Measurements from ENCODE around the gene CDH12. TPM values are rescaled to one million over a fixed set of nuclear protein-coding genes. Genes with fewer than 3 reads are reported as not detected.
"Not testable (repeated sequence)": the region's sequence is repeated elsewhere in the genome, so short reads cannot be mapped to it uniquely, and the experiment has no call there.

CDH12 gene
- polyA plus RNA-seq, 3 donors, result 6.0 to 6.2 (median 6.1) TPM

- DNase-seq, result no peak
Measured at GRCh38 chr5:22776285-22776684, 76.9 kb downstream of the CDH12 start.

DNA sequence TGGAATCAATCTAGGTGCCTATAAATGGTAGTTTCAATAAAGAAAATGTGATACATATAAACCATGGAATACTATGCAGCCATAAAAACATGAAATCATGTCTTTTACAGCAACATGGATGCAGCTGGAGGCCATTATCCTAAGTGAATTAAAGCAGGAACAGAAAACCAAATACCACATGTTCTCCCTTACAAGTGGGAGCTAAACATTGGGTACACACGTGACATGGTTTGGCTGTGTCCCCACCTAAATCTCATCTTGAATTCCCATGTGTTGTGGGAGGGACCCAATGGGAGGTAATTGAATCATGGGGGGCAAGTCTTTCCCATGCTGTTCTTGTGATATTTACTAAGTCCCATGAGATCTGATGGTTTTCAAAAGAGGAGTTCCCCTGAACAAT, 78.9 kb downstream of the CDH12 start:
- not testable (repeated sequence) for DNase-seq

DNA sequence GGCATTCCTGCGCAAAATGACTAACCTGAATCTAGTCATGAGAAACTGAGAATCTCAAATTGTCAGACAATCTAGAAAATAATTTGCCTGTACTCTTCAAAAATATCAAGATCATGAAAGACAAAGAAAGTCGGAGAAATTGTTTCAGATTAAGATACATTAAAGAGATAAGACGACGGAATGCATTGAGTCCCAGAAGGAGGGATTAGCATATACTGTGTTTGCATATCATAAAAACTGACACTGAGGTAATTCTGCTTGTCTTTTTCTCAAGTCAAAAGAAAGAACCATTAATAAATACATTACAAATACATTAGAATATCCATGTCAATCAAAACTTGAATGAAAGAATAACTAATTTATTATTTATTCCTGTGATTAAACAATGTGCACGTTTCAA, 88.4 kb downstream of the CDH12 start:
- DNase-seq, result no peak

DNA sequence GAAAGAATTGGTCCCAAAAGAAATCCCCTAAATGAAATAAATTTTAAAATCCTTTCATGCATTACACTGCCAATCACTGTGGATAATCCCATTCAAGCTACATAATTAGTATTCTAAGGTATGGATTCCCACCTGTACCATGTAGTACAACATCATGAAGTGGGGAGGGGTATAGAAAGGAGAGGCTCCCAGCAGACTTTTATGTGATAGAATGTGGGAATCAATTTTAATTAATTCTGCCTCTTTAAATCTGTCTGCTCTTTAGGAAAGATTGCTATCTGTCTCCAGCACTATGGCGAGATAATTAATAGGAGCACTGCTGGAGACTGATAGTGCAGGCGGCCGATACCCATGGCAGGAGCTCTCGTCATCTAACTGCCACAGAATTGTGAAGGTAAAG, 95.4 kb downstream of the CDH12 start:
- DNase-seq, result no peak

GRCh38 chr5:22754155-22754554, 99.0 kb downstream of the CDH12 start:
- DNase-seq, result no peak

- no peak for DNase-seq
Measured at GRCh38 chr5:22751536-22751935, 101.6 kb downstream of the CDH12 start.

DNA sequence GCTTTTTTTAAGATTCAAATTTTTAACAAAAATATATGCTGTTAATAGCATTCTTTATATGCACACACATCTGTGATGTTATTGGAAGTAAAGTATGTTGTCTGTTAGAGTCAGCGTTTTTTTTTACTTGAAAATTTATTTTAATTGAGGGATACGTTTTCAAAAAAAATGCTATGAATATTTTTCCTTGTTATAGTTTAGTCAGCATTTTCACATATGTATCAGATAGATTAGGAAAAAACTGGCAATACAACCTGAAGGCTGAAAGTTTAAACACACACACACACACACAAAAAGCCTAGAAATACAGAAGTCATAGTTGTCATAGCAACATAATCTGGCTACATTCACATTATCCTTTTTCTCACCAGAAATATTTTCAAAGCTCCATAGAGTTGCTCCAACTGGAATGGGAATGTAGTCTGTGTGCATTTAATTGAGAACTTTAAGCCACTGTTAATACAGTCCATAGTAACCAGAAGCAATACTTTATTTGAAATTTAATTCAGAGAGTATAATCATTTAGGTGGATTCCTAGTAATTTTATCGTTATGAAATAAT, 116.6 kb downstream of the CDH12 start:
- no peak for DNase-seq

DNA sequence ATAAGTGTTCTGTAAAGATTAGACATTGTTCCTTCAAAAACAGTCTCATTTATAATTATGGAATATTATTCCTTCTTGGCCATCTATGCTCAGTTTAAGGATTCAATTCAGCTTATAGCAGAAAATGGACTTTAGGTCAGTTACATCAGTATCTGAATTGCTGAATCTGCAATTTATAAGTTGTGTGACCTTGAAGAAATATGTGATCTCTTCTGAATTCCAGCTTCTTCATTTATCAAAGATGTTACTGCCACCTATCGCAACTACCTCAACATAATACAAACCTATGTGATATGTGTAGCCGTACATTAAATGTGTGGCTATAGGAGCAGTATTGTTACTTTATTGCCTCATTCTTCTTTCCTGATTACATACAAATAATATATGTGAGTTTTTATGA, 118.2 kb downstream of the CDH12 start:
- no peak for DNase-seq

DNA sequence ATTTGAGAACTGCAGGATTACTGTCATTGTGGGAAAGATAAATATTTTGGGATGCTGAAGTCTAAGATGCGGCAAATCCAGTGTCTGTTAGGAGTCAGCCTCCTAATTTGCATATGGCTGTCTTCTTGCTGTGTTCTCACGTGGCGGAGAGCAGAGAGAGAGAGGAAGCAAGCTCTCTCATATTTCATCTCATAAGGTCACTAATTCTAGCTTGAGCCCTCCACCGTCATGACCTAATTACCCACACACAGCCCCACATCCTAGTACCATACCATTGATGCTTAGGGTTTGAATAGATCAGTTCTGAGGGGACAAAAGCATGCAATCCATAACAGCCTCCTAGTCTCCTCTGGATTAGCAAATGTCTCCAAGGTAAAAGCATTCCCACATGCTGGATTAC, 124.5 kb downstream of the CDH12 start:
- no peak for DNase-seq

DNA sequence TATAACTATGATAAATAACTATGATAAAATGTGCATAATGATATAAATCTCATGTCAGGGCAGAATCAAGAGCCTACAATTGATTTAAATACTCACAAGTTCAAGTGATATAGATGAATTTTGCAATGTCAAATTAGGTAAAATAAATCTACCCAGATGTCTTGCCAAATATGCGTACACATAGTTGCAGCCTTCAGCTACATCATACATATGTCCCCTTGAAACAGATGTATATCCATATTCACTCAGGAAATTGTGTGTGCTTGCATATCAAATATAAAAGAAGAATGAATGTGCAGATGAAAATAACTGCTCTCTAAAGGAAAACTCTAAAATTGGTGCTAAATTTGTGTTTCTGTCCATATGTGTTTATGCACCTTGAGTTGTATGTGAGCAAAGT, 130.7 kb downstream of the CDH12 start:
- DNase-seq, result no peak

DNA sequence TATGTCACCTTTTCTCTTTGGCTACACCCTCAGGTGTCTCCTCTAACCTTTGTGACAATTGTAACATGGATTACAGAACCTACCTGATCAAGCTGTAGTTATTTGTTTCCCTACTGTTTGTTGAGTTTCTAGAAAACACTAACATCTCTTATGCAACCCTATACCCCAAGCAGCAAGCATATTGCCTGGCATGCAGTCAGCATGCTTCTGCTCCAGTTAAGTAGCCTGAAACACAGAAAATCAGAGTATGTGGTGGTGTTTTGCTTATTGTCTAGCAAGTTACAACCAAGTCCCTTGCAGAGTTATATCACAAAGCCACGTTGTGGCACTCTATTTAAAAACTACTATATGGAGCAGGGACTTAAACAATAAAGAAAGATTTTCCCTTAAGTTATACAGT, 131.1 kb downstream of the CDH12 start:
- no peak for DNase-seq

DNA sequence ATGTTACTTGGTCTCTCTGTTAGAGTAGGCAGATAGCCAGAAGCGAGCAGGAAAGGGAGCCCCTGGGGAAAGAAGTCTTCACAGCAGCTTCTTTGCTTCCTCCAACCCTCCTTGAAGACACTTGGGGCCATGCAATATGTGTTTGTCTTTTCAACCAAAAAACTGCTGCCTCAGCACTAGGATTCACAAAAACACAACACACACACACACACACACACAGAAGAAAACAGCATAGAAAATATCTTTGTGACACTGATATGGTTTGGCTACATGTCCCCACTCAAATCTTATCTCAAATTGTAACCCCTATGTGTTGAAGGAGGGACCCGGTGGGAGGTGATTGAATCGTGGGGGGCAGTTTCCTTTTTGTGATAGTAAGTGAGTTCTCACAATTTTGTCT, 133.3 kb downstream of the CDH12 start:
- no peak for DNase-seq

- no peak for DNase-seq
Measured at GRCh38 chr5:22710660-22711059, 142.5 kb downstream of the CDH12 start.

- no peak for DNase-seq
Measured at GRCh38 chr5:22709743-22710142, 143.4 kb downstream of the CDH12 start.

GRCh38 chr5:22708770-22709328, 144.3 kb downstream of the CDH12 start:
- DNase-seq, result no peak

GRCh38 chr5:22706901-22707300, 146.2 kb downstream of the CDH12 start:
- DNase-seq, result no peak

DNA sequence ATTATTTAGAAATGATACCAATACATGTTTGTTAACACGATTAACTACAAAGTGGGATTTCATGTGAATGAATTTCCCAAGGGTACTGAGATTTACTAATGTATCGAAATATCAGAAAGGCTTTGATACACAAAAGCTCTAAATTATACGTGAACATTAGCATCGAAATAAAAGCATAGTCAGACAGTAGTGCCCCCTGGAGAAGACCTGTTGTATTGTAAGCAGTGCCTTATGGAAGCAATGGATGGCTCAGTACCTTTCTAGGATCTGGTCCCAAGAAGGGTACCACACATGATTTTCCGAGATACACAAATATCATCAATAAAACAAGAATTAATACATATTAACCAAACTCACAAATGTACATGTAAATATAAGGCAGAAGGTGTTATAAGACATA, 153.8 kb downstream of the CDH12 start:
- no peak for DNase-seq

GRCh38 chr5:22693121-22693520, 160.0 kb downstream of the CDH12 start:
- no peak for DNase-seq

- DNase-seq, result no peak
Measured at GRCh38 chr5:22683050-22683449, 170.1 kb downstream of the CDH12 start.

GRCh38 chr5:22678886-22679285, 174.3 kb downstream of the CDH12 start:
- DNase-seq, result no peak

- DNase-seq, result no peak
Measured at GRCh38 chr5:22673131-22673530, 180.0 kb downstream of the CDH12 start.

DNA sequence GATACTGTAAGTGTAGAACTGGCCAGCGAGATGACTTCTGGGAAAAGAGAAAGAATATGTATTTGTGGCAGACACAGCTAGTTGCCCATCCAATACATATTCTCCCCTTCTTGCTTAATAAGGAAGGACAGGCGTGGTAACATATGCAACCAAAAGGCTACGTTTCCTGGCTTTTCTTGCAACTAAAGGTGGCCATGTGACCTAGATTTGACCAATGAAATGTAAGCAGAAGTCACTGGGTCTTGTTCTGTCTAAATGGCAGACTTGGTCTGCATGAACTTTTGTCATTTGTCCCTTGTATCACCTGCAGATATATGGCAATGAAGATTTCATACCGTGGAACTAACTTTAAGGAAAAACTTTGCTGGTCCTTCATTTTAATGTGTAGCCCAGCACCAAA, 183.8 kb downstream of the CDH12 start:
- DNase-seq, result no peak

- no peak for DNase-seq
Measured at GRCh38 chr5:22665801-22666200, 187.3 kb downstream of the CDH12 start.

DNA sequence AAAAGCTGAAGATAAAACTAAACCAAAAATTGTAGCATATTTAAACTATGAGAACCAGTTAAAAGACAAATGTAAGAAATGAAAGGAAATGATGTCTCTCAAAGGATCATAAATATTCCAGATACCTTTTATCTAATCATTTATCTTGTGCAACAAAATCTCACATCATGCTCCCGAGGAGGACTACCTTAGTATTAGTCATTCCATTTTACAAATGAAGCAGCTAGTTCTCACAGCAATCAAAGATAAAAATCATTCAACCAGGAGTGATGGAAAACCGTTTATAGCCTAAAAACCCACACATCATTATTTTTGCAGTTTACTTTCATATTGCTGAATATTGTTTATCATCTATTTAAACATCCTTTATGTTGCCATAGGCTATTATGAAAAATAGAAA, 190.0 kb downstream of the CDH12 start:
- DNase-seq, result no peak

- no peak for DNase-seq
Measured at GRCh38 chr5:22662391-22662790, 190.8 kb downstream of the CDH12 start.
